D341Med (cell line): Measurements from ENCODE around the gene ARPC5.
"Not testable (repeated sequence)": the region's sequence is repeated elsewhere in the genome, so short reads cannot be mapped to it uniquely, and the experiment has no call there.

Source experiments
- DNase-seq: peaks from one replicate; pipeline ENCODE4 v3.0.0; 2012; ENCODE audit warnings: low spot score

ARPC5 gene

DNA sequence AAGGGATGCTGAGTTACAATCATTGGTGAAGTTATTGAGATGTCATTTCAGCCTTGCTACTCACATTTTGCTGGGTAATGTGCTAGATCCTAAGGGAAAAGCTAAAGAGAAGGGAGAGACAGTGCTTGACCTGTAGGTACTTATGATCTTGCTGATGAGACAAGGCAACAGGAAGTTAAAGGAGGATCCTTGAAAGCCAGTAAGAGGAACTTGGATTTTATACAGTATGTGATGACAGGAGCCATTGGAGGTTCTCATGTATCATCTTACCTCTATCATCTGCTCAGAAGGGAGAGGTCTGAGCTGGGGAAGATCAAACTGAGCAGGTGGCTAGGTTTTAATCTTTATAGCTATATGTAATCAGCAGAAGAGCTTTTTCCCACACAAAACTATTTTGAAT, 11.2 kb upstream of the ARPC5 start:
- no peak for DNase-seq

- no peak for DNase-seq
Observed at GRCh38 chr1:183645531-183645930, 9.9 kb upstream of the ARPC5 start.

DNA sequence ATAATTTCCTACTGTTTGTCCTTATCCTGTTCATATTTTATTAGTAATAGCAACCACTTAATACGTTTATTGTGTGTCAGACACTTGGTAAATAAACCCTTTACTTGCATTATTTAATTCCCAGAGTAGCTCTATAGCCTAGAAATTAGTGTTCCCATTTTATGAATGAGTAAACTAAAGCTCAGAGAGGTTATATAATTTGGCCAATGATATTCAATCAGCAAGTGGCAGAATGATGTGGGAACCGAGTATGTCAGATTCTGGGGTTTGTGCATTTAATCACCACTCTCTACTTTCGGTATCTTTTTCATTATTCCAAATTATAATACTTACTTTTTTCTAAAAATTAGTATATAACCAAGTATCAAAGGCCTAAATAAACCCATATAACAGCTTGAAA, 6.6 kb upstream of the ARPC5 start:
- no peak for DNase-seq

GRCh38 chr1:183640193-183640592, 4.6 kb upstream of the ARPC5 start:
- no peak for DNase-seq

- DNase-seq, result no peak
Observed at GRCh38 chr1:183638649-183639387, 3.2 kb upstream of the ARPC5 start.

GRCh38 chr1:183636783-183637182, 1.2 kb upstream of the ARPC5 start:
- DNase-seq, result no peak

- no peak for DNase-seq
Observed at GRCh38 chr1:183636334-183636682, 725 bp upstream of the ARPC5 start.

- DNase-seq, result peak; percentile 74
Observed at GRCh38 chr1:183635099-183635605, 431 bp downstream of the ARPC5 start.

GRCh38 chr1:183634429-183635065, 1.0 kb downstream of the ARPC5 start:
- no peak for DNase-seq

GRCh38 chr1:183633676-183634343, 1.8 kb downstream of the ARPC5 start:
- DNase-seq, result no peak

- DNase-seq, result no peak
Observed at GRCh38 chr1:183632964-183633363, 2.6 kb downstream of the ARPC5 start.

DNA sequence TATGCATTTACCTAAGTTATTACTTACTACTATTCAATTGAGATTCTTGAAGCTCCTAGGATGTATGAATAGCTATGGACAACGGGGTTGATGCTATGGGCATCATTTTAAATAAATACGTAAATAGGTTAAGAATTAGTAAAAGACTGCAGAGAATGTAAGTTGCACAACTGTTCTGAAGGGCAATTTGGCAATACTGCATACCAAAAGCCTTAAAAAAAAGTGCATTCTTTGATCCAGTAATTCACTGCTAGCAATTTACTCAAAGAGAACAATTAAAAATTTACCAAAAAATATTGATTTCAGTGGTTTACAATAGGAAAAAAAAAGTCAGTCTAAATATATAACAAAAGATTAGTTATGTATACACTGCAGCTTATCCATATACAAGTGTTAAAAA, 3.5 kb downstream of the ARPC5 start:
- no peak for DNase-seq

GRCh38 chr1:183630748-183631147, 4.8 kb downstream of the ARPC5 start:
- no peak for DNase-seq

- DNase-seq, result no peak
Observed at GRCh38 chr1:183628537-183628936, 7.0 kb downstream of the ARPC5 start.

- not testable (repeated sequence) for DNase-seq
Observed at GRCh38 chr1:183626236-183626635, 9.3 kb downstream of the ARPC5 start.

GRCh38 chr1:183622884-183623785, 12.4 kb downstream of the ARPC5 start:
- DNase-seq, result peak; percentile 74

DNA sequence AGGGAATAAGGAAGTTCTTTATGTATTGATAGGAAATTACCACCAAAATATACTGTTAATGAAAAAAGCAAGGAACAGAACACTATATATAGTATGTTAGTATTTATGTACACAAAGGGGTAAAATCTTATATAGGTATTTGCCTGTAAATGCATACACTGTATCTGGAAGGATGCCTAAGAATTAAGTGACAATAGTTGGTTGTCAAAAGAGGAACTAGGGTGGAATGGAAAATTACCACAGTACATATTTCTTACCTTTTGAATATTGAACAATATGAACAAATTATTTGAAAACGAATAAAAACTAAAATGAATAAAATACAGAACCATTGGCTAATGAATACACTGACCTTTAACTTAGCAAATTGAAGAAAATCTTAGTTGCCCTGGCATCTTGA, 13.6 kb downstream of the ARPC5 start:
- DNase-seq, result no peak

- DNase-seq, result no peak
Observed at GRCh38 chr1:183620311-183620710, 15.3 kb downstream of the ARPC5 start.

- DNase-seq, result no peak
Observed at GRCh38 chr1:183619781-183620180, 15.8 kb downstream of the ARPC5 start.

DNA sequence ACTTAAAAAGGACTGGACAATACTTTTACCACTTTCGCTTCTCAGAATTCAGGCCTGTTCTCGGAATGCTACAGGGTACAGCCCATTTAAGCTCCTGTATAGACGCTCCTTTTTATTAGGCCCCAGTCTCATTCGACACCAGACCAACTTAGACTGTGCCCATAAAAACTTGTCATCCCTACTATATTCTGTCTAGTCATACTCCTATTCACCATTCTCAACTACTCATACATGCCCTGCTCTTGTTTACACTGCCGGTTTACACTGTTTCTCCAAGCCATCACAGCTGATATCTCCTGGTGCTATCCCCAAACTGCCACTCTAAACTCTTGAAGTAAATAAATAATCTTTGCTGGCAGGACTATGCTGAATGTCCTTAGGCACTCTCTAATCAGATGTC, 17.4 kb downstream of the ARPC5 start:
- DNase-seq, result not testable (repeated sequence)

DNA sequence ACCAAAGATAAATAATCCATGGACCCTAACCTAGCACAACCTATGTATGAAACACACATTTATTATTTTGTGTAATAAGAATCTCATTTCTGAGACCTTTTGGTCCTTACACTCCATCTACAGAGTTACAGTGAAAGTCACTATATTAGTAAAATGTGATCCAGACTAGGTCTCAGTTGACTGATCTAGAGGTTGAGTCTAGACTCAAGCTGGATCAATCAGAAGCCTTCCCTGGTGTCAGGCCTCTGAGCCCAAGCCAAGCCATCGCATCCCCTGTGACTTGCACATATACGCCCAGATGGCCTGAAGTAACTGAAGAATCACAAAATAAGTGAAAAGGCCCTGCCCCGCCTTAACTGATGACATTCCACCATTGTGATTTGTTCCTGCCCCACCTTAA, 22.6 kb downstream of the ARPC5 start:
- DNase-seq, result not testable (repeated sequence)

DNA sequence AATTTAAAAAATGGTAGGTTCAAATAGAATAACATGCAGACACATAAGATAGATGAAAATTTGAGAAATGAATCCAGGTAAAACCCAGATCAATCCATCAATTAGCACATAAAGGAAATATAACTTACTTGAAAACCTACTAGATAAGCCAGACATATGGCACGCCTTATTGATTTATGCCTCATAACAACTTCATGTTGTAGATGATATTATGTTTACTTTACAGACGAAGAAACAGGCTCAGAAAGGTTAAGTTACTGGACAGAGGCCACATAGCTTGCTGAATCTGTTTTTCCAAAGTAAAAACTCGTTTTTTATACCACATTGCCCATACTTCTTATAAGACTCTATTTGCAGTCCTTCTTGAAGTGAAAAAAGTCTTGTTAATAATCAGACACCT, 23.2 kb downstream of the ARPC5 start:
- DNase-seq, result no peak
